Ovary (tissue), 9 donors: ENCODE results near the gene CDC42BPB. TPM values are rescaled to one million over a fixed set of nuclear protein-coding genes. Genes with fewer than 3 reads are reported as not detected.

ENCODE experiments used
- DNase-seq, 5 donors: peaks; one replicate each; pipeline ENCODE4 v3.0.0-alpha.2; 2019 to 2020
- H3K27ac ChIP-seq, 2 donors: fragments of 200-600 bp; one replicate each; pipeline versions ENCODE4 v1.5.1 to v1.8.0; 2019 to 2022
- H3K27me3 ChIP-seq: fragments of 200-600 bp; one replicate; pipeline ENCODE4 v1.8.0; 2022
- H3K36me3 ChIP-seq: fragments of 200-600 bp; sonication (generic); one replicate; pipeline ENCODE4 v1.5.1; 2019
- H3K4me1 ChIP-seq: one replicate; pipeline ENCODE4 v1.8.1; 2013; ENCODE audit warnings: mild to moderate bottlenecking, moderate library complexity; ENCODE audit not compliant: insufficient read depth
- H3K4me3 ChIP-seq: fragments of 200-600 bp; sonication (generic); one replicate; pipeline ENCODE4 v1.5.1; 2017
- H3K9me3 ChIP-seq, 2 donors: fragments of 200-600 bp in 1 of 2; sonication (generic) in 1 of 2; one replicate each; pipeline versions ENCODE4 v1.5.1 to v1.8.1; 2013 to 2019; ENCODE audit warnings: mild to moderate bottlenecking in 1 of 2, moderate library complexity in 1 of 2
- EP300 ChIP-seq: sonication (generic); formaldehyde crosslinking; IDR thresholded peaks from one replicate; pipeline ENCODE4 v1.6.1; 2017; ENCODE audit warnings: antibody characterized with exemption
- POLR2A ChIP-seq: fragments of 450-650 bp; IDR thresholded peaks from one replicate; pipeline ENCODE4 v1.6.1; 2017; ENCODE audit warnings: antibody characterized with exemption, mild to moderate bottlenecking, moderate library complexity
- WGBS, 3 donors: extraction: QIAGEN DNeasy Blood & Tissue Kit in 1 of 3; methylation state at CpG; one replicate each; pipeline versions ENCODE4 v1.1.5 to v1.1.7; 2013 to 2017; 5-methylcytosine and 5-hydroxymethylcytosine counted together
- intact Hi-C, 4 donors: fragments of 100-400 bp; cut with DNase I; formaldehyde crosslinking; loops; one replicate each; pipeline versions ENCODE4 v1.11.0 to v1.15.1; 2022 to 2023
- polyA plus RNA-seq, 2 donors: library from polyadenylated mRNA; stranded (reverse); fragments of 200-250 nt in 1 of 2; fragments of 350-450 nt in 1 of 2; fragmentation: Illumina TruSeq in 1 of 2; extraction: RNeasy Lipid Tissue Mini Kit (QIAGEN cat#74804) in 1 of 2; gene quantifications; one replicate each; pipeline ENCODE4 v1.2.3, GENCODE V29; 2013 to 2014
- total RNA-seq, 7 donors: library from RNA; depleted of rRNA in 2 of 7; stranded (reverse); fragments of >200 nt in 2 of 7; fragmentation: NEBNext Ultra II Directional in 3 of 7; extraction: Animal tissue kit (Norgen Biotek cat#: 25700) in 3 of 7; gene quantifications; one replicate each; pipeline versions ENCODE4 v1.1.0 to v1.2.4, GENCODE V29; 2016 to 2023
- TF ChIP-seq, protein P1 (sequence below), 3 donors: fragments of 450-650 bp in 2 of 3; fragments of 200-600 bp in 1 of 3; IDR thresholded peaks; one replicate each; pipeline versions ENCODE4 v1.5.1 to v1.8.0; 2016 to 2022; ENCODE audit warnings: antibody characterized with exemption in 3 of 3, mild to moderate bottlenecking in 1 of 3
- donor health status: DM: no; HTN: no; CAD: no; lungs with moderate emphysema.
- donor health status: DM: no; HTN: no; CAD: no.
- donor health status: Bipolar disorder and iron deficiency.
- donor health status: DM: yes; HTN: yes; CAD: no.
- donor health status: DM: no; HTN: no; CAD: no.
- donor health status: DM: yes; HTN: yes; CAD: no.

Gene CDC42BPB
- total and polyA plus RNA-seq, 9 donors: 50.0 to 103 (median 75.1) TPM

DNA sequence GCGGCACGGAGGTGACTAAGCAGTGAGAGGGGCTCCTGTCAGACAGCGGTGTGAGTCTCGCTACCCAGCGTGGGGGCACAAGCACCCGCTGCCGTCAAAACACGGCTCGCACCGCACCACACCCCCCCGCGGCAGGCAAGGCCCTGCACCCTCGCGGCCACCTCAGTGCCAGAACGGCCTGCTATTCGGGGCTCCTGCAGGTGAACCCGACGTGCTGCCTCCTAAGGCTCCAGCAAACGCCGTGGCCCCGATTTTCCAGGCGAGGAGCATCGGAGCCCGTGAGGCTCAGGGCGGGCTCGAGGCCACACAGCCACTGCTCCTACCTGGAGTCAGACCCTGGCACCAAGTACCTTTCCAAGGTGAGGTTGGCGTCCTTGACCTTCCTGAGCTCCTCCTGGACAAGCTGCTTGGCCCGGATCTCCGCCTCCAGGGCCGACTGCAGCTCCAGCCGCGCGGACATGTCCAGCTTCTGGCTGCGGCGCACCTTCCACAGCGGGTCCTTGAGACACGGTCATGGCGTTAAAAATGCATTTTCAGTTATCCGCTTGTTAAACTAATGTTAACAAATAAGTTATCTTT, 93.1 kb downstream of the CDC42BPB start:
- intact Hi-C loops: no loop called here
- Histone ChIP-seq H3K4me1 (no peaks in the 10 kb centered on the region), H3K4me3 (no peak overlapping the region), H3K27ac (no peak overlapping the region), H3K9me3 (no peaks in the 10 kb centered on the region), H3K27me3 (no peaks in the 10 kb centered on the region), H3K36me3 (no peaks in the 10 kb centered on the region)
- 92 to 94% (median 94%) methylated on average over 39 of the region's 39 CpGs for WGBS, 3 donors
- no peak for DNase-seq
- no peak for TF ChIP-seq EP300
- TF ChIP-seq, protein P1, sequence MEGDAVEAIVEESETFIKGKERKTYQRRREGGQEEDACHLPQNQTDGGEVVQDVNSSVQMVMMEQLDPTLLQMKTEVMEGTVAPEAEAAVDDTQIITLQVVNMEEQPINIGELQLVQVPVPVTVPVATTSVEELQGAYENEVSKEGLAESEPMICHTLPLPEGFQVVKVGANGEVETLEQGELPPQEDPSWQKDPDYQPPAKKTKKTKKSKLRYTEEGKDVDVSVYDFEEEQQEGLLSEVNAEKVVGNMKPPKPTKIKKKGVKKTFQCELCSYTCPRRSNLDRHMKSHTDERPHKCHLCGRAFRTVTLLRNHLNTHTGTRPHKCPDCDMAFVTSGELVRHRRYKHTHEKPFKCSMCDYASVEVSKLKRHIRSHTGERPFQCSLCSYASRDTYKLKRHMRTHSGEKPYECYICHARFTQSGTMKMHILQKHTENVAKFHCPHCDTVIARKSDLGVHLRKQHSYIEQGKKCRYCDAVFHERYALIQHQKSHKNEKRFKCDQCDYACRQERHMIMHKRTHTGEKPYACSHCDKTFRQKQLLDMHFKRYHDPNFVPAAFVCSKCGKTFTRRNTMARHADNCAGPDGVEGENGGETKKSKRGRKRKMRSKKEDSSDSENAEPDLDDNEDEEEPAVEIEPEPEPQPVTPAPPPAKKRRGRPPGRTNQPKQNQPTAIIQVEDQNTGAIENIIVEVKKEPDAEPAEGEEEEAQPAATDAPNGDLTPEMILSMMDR (IDR thresholded peaks at IDR 0.05): no peak
- TF ChIP-seq POLR2A: no peak

DNA sequence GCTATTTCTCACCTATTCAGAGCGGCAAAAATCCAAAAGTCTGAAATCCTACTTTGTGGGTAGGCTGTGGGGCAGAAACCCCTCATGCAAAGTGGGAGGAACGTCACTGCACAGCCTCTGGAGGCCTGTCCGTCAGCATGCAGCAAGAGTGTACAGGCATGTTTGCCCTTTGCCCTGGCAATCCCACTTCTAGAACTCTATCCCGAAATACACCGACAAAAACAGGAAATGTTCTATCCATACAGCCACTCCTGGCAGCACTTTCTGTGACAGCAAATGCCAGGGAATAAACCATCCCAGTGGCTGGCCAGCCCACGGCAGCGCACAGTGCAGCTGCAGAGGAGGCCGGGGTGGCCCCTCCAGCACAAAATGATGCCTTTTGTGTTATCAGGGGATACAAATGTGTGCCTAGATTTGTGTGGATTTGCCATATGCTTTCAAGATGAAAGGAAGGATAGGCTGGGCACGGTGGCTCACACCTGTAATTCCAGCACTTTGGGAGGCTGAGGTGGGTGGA, 95.2 kb downstream of the CDC42BPB start:
- no peaks in the 10 kb centered on the region for H3K27me3 ChIP-seq
- no peak for DNase-seq
- no peak for TF ChIP-seq POLR2A
- TF ChIP-seq, protein P1 (IDR thresholded peaks at IDR 0.05): no peak
- TF ChIP-seq EP300: no peak
- no peak overlapping the region for H3K27ac ChIP-seq
- no peaks in the 10 kb centered on the region for H3K36me3 ChIP-seq
- H3K4me1 ChIP-seq: no peaks in the 10 kb centered on the region
- H3K9me3 ChIP-seq: no peaks in the 10 kb centered on the region
- intact Hi-C loops: no loop called here
- no peak overlapping the region for H3K4me3 ChIP-seq
- 86 to 88% (median 87%) methylated on average over 9 of the region's 9 CpGs for WGBS, 3 donors

DNA sequence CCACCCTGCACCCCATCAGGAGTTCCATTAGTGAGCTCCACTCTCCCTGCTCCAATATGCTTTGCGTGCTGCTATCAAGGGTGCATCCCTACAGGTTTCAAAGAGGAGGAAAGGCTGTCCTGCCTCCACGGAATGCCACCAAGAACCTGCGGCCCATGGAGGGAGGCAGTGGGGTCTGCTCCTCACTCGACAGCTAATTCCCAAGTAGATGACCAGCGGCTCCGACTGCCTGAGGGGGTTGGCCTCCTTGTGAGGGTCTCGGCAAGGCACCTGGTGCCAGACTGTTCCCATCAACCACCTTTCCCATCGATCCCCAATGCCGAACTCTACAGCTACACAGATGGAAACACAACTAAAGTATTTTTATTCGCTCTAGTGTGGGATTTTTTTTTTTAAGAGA, 98.9 kb downstream of the CDC42BPB start:
- Histone ChIP-seq H3K9me3 (no peaks in the 10 kb centered on the region), H3K4me1 (no peaks in the 10 kb centered on the region), H3K27me3 (no peaks in the 10 kb centered on the region), H3K4me3 (no peak overlapping the region), H3K27ac (no peak overlapping the region), H3K36me3 (no peaks in the 10 kb centered on the region)
- DNase-seq: no peak
- TF ChIP-seq, protein P1 (IDR thresholded peaks at IDR 0.05): no peak
- TF ChIP-seq POLR2A (no peak), EP300 (no peak)
- intact Hi-C loops: no loop called here
- 86 to 95% (median 92%) methylated on average over 10 of the region's 10 CpGs for WGBS, 3 donors

DNA sequence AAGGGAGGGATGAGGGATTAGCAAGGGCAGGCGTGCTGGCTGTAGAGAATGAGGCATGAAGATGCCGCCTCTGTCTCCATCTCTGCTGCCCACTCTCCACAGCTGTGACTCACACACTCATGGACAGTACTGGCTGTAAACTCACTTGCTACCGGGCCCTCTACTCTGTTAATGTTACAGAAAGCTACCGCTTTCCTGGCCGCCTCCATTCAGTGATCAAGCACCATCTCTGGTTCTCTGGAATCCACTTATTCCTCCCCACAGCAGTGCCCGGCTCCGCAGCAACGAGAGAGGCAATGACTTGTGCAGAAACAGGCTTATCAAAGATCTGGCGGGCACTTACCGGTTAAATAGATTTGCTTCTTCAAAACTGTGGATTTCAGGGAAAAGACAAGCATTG, 100.1 kb downstream of the CDC42BPB start:
- Histone ChIP-seq H3K27me3 (no peaks in the 10 kb centered on the region), H3K27ac (no peak overlapping the region), H3K4me3 (no peak overlapping the region), H3K36me3 (no peaks in the 10 kb centered on the region), H3K9me3 (no peaks in the 10 kb centered on the region), H3K4me1 (no peaks in the 10 kb centered on the region)
- intact Hi-C loops: no loop called here
- 86 to 89% (median 88%) methylated on average over 10 of the region's 10 CpGs for WGBS, 3 donors
- TF ChIP-seq POLR2A (no peak), EP300 (no peak)
- TF ChIP-seq, protein P1 (IDR thresholded peaks at IDR 0.05): no peak
- no peak for DNase-seq
